OCI-LY3 (cell line): ENCODE results near the gene CNGA2.

Experiments
- CTCF ChIP-seq: fragments of 200-600, 300-600 bp; sonication (generic); IDR thresholded peaks from 2 replicates; pipeline ENCODE4 v1.5.1; 2014; ENCODE audit warnings: antibody characterized with exemption, low read length, low read depth
- EZH2phosphoT487 ChIP-seq: fragments of 200-600 bp; shearing (Covaris generic); IDR thresholded peaks from 2 replicates; pipeline ENCODE4 v1.6.1; 2018; ENCODE audit warnings: antibody characterized with exemption, mixed run types, low read depth

- TF ChIP-seq CTCF, result no peak
- no peak for TF ChIP-seq EZH2phosphoT487
Measured at GRCh38 chrX:151738751-151739150, 4.2 kb downstream of the CNGA2 start.
